ENCODE results near the gene SLC4A5.

SLC4A5 gene

GRCh38 chr2:74267068-74267467 lies 76.1 kb downstream of the SLC4A5 start:
- peak; percentile 8 to 47 (median 41) for DNase-seq (ENCODE audit: low read depth in 3 of 3)

GRCh38 chr2:74264281-74264680 lies 78.9 kb downstream of the SLC4A5 start:
- no peak for DNase-seq (ENCODE audit: low read depth in 3 of 3)

- no peak for DNase-seq (ENCODE audit: low read depth in 3 of 3)
Observed at GRCh38 chr2:74262681-74263080, 80.5 kb downstream of the SLC4A5 start.

GRCh38 chr2:74261204-74261864 lies 81.9 kb downstream of the SLC4A5 start:
- DNase-seq (ENCODE audit: low read depth in 3 of 3), result no peak

- no peak for DNase-seq (ENCODE audit: low read depth in 3 of 3)
Observed at GRCh38 chr2:74260495-74260894, 82.7 kb downstream of the SLC4A5 start.

GRCh38 chr2:74259733-74260132 lies 83.5 kb downstream of the SLC4A5 start:
- DNase-seq (ENCODE audit: low read depth in 3 of 3), result no peak

GRCh38 chr2:74259191-74259590 lies 84.0 kb downstream of the SLC4A5 start:
- DNase-seq (ENCODE audit: low read depth in 3 of 3), result no peak

GRCh38 chr2:74255660-74256213 lies 87.5 kb downstream of the SLC4A5 start:
- no peak for DNase-seq (ENCODE audit: low read depth in 3 of 3)

- no peak for DNase-seq (ENCODE audit: low read depth in 3 of 3)
Observed at GRCh38 chr2:74253971-74254310, 89.3 kb downstream of the SLC4A5 start.

GRCh38 chr2:74253306-74253970 lies 89.8 kb downstream of the SLC4A5 start:
- DNase-seq (ENCODE audit: low read depth in 3 of 3), result no peak

GRCh38 chr2:74252862-74253261 lies 90.4 kb downstream of the SLC4A5 start:
- DNase-seq (ENCODE audit: low read depth in 3 of 3), result no peak

GRCh38 chr2:74252036-74252435 lies 91.2 kb downstream of the SLC4A5 start:
- no peak for DNase-seq (ENCODE audit: low read depth in 3 of 3)

- DNase-seq (ENCODE audit: low read depth in 3 of 3), result peak; percentile 9 to 49 (median 21)
Observed at GRCh38 chr2:74250189-74250631, 93.0 kb downstream of the SLC4A5 start.

- DNase-seq (ENCODE audit: low read depth in 3 of 3), result no peak
Observed at GRCh38 chr2:74249406-74250122, 93.7 kb downstream of the SLC4A5 start.

GRCh38 chr2:74246496-74247195 lies 96.6 kb downstream of the SLC4A5 start:
- DNase-seq (ENCODE audit: low read depth in 3 of 3), result no peak

- DNase-seq (ENCODE audit: low read depth in 3 of 3), result no peak
Observed at GRCh38 chr2:74244286-74244685, 98.9 kb downstream of the SLC4A5 start.

- DNase-seq (ENCODE audit: low read depth in 3 of 3), result no peak
Observed at GRCh38 chr2:74242354-74243071, 100.7 kb downstream of the SLC4A5 start.

- DNase-seq (ENCODE audit: low read depth in 3 of 3), result no peak
Observed at GRCh38 chr2:74239346-74239745, 103.9 kb downstream of the SLC4A5 start.

GRCh38 chr2:74238879-74239278 lies 104.3 kb downstream of the SLC4A5 start:
- no peak for DNase-seq (ENCODE audit: low read depth in 3 of 3)

GRCh38 chr2:74235041-74235440 lies 108.2 kb downstream of the SLC4A5 start:
- no peak for DNase-seq (ENCODE audit: low read depth in 3 of 3)

GRCh38 chr2:74233648-74234047 lies 109.6 kb downstream of the SLC4A5 start:
- DNase-seq (ENCODE audit: low read depth in 3 of 3), result no peak

Measured in stimulated activated CD4-positive, alpha-beta T cell treated with anti-CD3 and anti-CD28 coated beads, TNF-alpha, amount 100 ng/mL, for 48 hours (primary cell).